GM12891 (cell line): ENCODE measurements around the gene PLAAT4.
"Not testable (repeated sequence)": the region's sequence is repeated elsewhere in the genome, so short reads cannot be mapped to it uniquely, and the experiment has no call there.

Experiments used
- DNase-seq: peaks from one replicate; pipeline ENCODE4 v3.0.0; 2011; ENCODE audit warnings: low spot score; ENCODE audit not compliant: insufficient read length
- FAIRE-seq: peaks from 2 replicates; lab custom pipeline; 2011; peaks lifted over from hg19 to GRCh38; lab: Jason Lieb, UNC
- PAX5 ChIP-seq: IDR thresholded peaks from 2 replicates; pipeline ENCODE4 v1.6.1; 2011; ENCODE audit warnings: low read length, moderate library complexity, mild to moderate bottlenecking; ENCODE audit not compliant: insufficient read depth, severe bottlenecking
- POLR2A ChIP-seq: IDR thresholded peaks from 2 replicates; pipeline ENCODE4 v1.6.1; 2011; ENCODE audit warnings: low read depth, low read length, control low read depth
- POLR2AphosphoS5 ChIP-seq: IDR thresholded peaks from 2 replicates; pipeline ENCODE4 v1.6.1; 2011; ENCODE audit warnings: low read depth, low read length, control low read depth
- POU2F2 ChIP-seq: IDR thresholded peaks from 2 replicates; pipeline ENCODE4 v1.6.1; 2011; ENCODE audit warnings: low read depth, mild to moderate bottlenecking, control low read depth, low read length, moderate library complexity
- SPI1 ChIP-seq: IDR thresholded peaks from 2 replicates; pipeline ENCODE4 v1.6.1; 2011; ENCODE audit warnings: low read depth, low read length, control low read depth
- TAF1 ChIP-seq: IDR thresholded peaks from 2 replicates; pipeline ENCODE4 v1.6.1; 2011; ENCODE audit warnings: low read depth, low read length, control low read depth

The PLAAT4 gene

GRCh38 chr11:63572026-63572688 is 35.5 kb downstream of the PLAAT4 start:
- peak; percentile 94 for TF ChIP-seq SPI1
- TF ChIP-seq POU2F2 = no peak
- DNase-seq = no peak
- peak; percentile 55 for FAIRE-seq

GRCh38 chr11:63573881-63574855 is 37.6 kb downstream of the PLAAT4 start:
- peak; percentile 83 for FAIRE-seq
- no peak for DNase-seq
- TF ChIP-seq POU2F2 (no peak), POLR2A (no peak), PAX5 (no peak), TAF1 (no peak), POLR2AphosphoS5 (no peak), SPI1 (no peak)

GRCh38 chr11:63574856-63575602 is 38.4 kb downstream of the PLAAT4 start:
- TF ChIP-seq PAX5 = no peak
- no peak for TF ChIP-seq POLR2A
- TF ChIP-seq SPI1 = no peak
- FAIRE-seq (peak; percentile 26), DNase-seq (no peak)

GRCh38 chr11:63578882-63579281 is 42.3 kb downstream of the PLAAT4 start:
- not testable (repeated sequence) for DNase-seq, FAIRE-seq

GRCh38 chr11:63581224-63581623 is 44.6 kb downstream of the PLAAT4 start:
- not testable (repeated sequence) for DNase-seq, FAIRE-seq

GRCh38 chr11:63583357-63583677 is 46.7 kb downstream of the PLAAT4 start:
- FAIRE-seq = no peak
- TF ChIP-seq POLR2A (no peak), TAF1 (no peak), POLR2AphosphoS5 (no peak), SPI1 (no peak), PAX5 (no peak), POU2F2 (no peak)
- DNase-seq = no peak

GRCh38 chr11:63586451-63587166 is 50.0 kb downstream of the PLAAT4 start:
- FAIRE-seq = no peak
- no peak for DNase-seq
- TF ChIP-seq PAX5 = no peak
- TF ChIP-seq POLR2AphosphoS5 = no peak
- TF ChIP-seq POU2F2 = no peak
- no peak for TF ChIP-seq POLR2A

- TF ChIP-seq POU2F2 (no peak), POLR2A (no peak), SPI1 (no peak), PAX5 (no peak), POLR2AphosphoS5 (no peak), TAF1 (no peak)
- DNase-seq (no peak), FAIRE-seq (no peak)
These were observed 52.4 kb downstream of the PLAAT4 start for GRCh38 chr11:63589000-63589399.

GRCh38 chr11:63590024-63590788 is 53.6 kb downstream of the PLAAT4 start:
- TF ChIP-seq POLR2A = no peak
- no peak for TF ChIP-seq POU2F2
- no peak for TF ChIP-seq TAF1
- TF ChIP-seq PAX5 = no peak
- TF ChIP-seq POLR2AphosphoS5 = no peak
- TF ChIP-seq SPI1 = no peak
- FAIRE-seq = no peak
- no peak for DNase-seq

- no peak for TF ChIP-seq POLR2AphosphoS5
- TF ChIP-seq POU2F2 = no peak
- TF ChIP-seq POLR2A = no peak
- no peak for TF ChIP-seq SPI1
- TF ChIP-seq PAX5 = no peak
- no peak for TF ChIP-seq TAF1
- peak; percentile 59 for FAIRE-seq
- no peak for DNase-seq
These were observed 56.4 kb downstream of the PLAAT4 start for GRCh38 chr11:63592975-63593395.
